Loucy (cell line): ENCODE results near the gene FAM167B.

Experiments
- CTCF ChIP-seq: fragments of 200-600 bp; sonication (generic); conservative IDR thresholded peaks from 2 replicates; pipeline ENCODE4 v1.5.1; 2014; ENCODE audit warnings: mild to moderate bottlenecking, antibody characterized with exemption, low read length
- EZH2phosphoT487 ChIP-seq: fragments of 200-600 bp; IDR thresholded peaks from 2 replicates; pipeline ENCODE4 v1.6.1; 2018; ENCODE audit warnings: antibody characterized with exemption, mild to moderate bottlenecking, moderate library complexity, borderline replicate concordance

- TF ChIP-seq CTCF, result no peak
- TF ChIP-seq EZH2phosphoT487, result no peak
These were observed 29.2 kb downstream of the FAM167B start for GRCh38 chr1:32276032-32276782.
